Measurements from ENCODE around the gene EFCAB10.
"Not testable (repeated sequence)": the region's sequence is repeated elsewhere in the genome, so short reads cannot be mapped to it uniquely, and the experiment has no call there.

EFCAB10 gene

GRCh38 chr7:105581066-105581811 lies at the start of gene EFCAB10:
Gene EFCAB10, minus strand, starts transcription at chr7:105581493. Its CDS starts 30 bp downstream, at chr7:105581463.
- DNase-seq: peak; percentile 66

- no peak for DNase-seq
Measured at GRCh38 chr7:105625986-105626385, 44.7 kb upstream of the EFCAB10 start.

- DNase-seq: no peak
Measured at GRCh38 chr7:105623906-105624305, 42.6 kb upstream of the EFCAB10 start.

- DNase-seq: no peak
Measured at GRCh38 chr7:105623378-105623777, 42.1 kb upstream of the EFCAB10 start.

- DNase-seq: no peak
Measured at GRCh38 chr7:105622106-105622731, 40.9 kb upstream of the EFCAB10 start.

- DNase-seq: peak; percentile 82
Measured at GRCh38 chr7:105621617-105622016, 40.3 kb upstream of the EFCAB10 start.

- no peak for DNase-seq
Measured at GRCh38 chr7:105621176-105621575, 39.9 kb upstream of the EFCAB10 start.

GRCh38 chr7:105619590-105619989 lies 38.3 kb upstream of the EFCAB10 start:
- no peak for DNase-seq

GRCh38 chr7:105618016-105618296 lies 36.7 kb upstream of the EFCAB10 start:
- no peak for DNase-seq

GRCh38 chr7:105617280-105618015 lies 36.2 kb upstream of the EFCAB10 start:
- no peak for DNase-seq

GRCh38 chr7:105614341-105614840 lies 33.1 kb upstream of the EFCAB10 start:
- no peak for DNase-seq

- no peak for DNase-seq
Measured at GRCh38 chr7:105613611-105614330, 32.5 kb upstream of the EFCAB10 start.

GRCh38 chr7:105612806-105613205 lies 31.5 kb upstream of the EFCAB10 start:
- DNase-seq: no peak

GRCh38 chr7:105611856-105612775 lies 30.8 kb upstream of the EFCAB10 start:
- no peak for DNase-seq

GRCh38 chr7:105610165-105610930 lies 29.1 kb upstream of the EFCAB10 start:
- DNase-seq: no peak

GRCh38 chr7:105602325-105603305 lies 21.3 kb upstream of the EFCAB10 start:
- no peak for DNase-seq

GRCh38 chr7:105600720-105601550 lies 19.6 kb upstream of the EFCAB10 start:
- no peak for DNase-seq

- no peak for DNase-seq
Measured at GRCh38 chr7:105599551-105599950, 18.3 kb upstream of the EFCAB10 start.

- DNase-seq: not testable (repeated sequence)
Measured at GRCh38 chr7:105599080-105599479, 17.8 kb upstream of the EFCAB10 start.

Data from right hindlimb (tissue), 1 donor.